DND-41 (cell line): ENCODE results near the gene GOLGA1.

Experiments
- ATAC-seq: fragments of 200-7000 bp; cut with Tn5 transposase; 3 replicates; pipeline ENCODE4 v1.9.1; 2021; ENCODE audit warnings: low read depth; ENCODE audit not compliant: insufficient read depth
- DNase-seq: peaks from one replicate; pipeline ENCODE4 v3.0.0-alpha.2; 2020
- H2AFZ ChIP-seq: 2 replicates; pipeline ENCODE4 v1.6.0; 2012; ENCODE audit warnings: low read depth, low read length
- H3K27ac ChIP-seq: 2 replicates; pipeline ENCODE4 v1.5.1; 2012; ENCODE audit warnings: low read length, inconsistent platforms
- H3K27me3 ChIP-seq: fragments of 200-600 bp; sonication (generic); 2 replicates; pipeline ENCODE4 v1.6.0; 2012; ENCODE audit warnings: low read length, mild to moderate bottlenecking, inconsistent platforms; ENCODE audit not compliant: insufficient read depth, poor library complexity
- H3K36me3 ChIP-seq: 2 replicates; pipeline ENCODE4 v1.5.1; 2012; ENCODE audit warnings: low read length, inconsistent platforms; ENCODE audit not compliant: insufficient read depth
- H3K4me1 ChIP-seq: 2 replicates; pipeline ENCODE4 v1.5.1; 2012; ENCODE audit warnings: mild to moderate bottlenecking, low read length; ENCODE audit not compliant: insufficient read depth
- H3K4me2 ChIP-seq: 2 replicates; pipeline ENCODE4 v1.6.0; 2012; ENCODE audit warnings: mild to moderate bottlenecking, moderate library complexity, low read length, inconsistent platforms; ENCODE audit not compliant: insufficient read depth
- H3K4me3 ChIP-seq, 2 experiments: fragments of 200-600 bp in 1 of 2; shearing (Covaris generic) in 1 of 2; 2 replicates each; pipeline ENCODE4 v1.5.1; 2012 to 2016; ENCODE audit warnings: inconsistent platforms in 2 of 2, low read length in 2 of 2, mild to moderate bottlenecking in 2 of 2, low read depth in 1 of 2, moderate library complexity in 1 of 2
- H3K79me2 ChIP-seq: 2 replicates; pipeline ENCODE4 v1.6.0; 2012; ENCODE audit warnings: low read length, inconsistent platforms; ENCODE audit not compliant: insufficient read depth
- H3K9ac ChIP-seq: 2 replicates; pipeline ENCODE4 v1.6.0; 2012; ENCODE audit warnings: low read depth, mild to moderate bottlenecking, inconsistent platforms, low read length, moderate library complexity
- H3K9me3 ChIP-seq: 2 replicates; pipeline ENCODE4 v1.5.1; 2012; ENCODE audit warnings: low read length, moderate library complexity, mild to moderate bottlenecking, inconsistent platforms; ENCODE audit not compliant: insufficient read depth, severe bottlenecking
- H4K20me1 ChIP-seq: 2 replicates; pipeline ENCODE4 v1.6.0; 2012; ENCODE audit warnings: low read length; ENCODE audit not compliant: insufficient read depth
- EZH2 ChIP-seq: IDR thresholded peaks from 3 replicates; pipeline ENCODE4 v1.6.1; 2012; ENCODE audit warnings: borderline replicate concordance, low read depth, mild to moderate bottlenecking, moderate library complexity, low read length, inconsistent platforms; ENCODE audit not compliant: severe bottlenecking
- TF ChIP-seq, protein P1 (sequence below): IDR thresholded peaks from 2 replicates; pipeline ENCODE4 v1.5.1; 2012; ENCODE audit warnings: borderline replicate concordance, low read length, moderate library complexity, mild to moderate bottlenecking; ENCODE audit not compliant: poor library complexity, severe bottlenecking; ENCODE audit errors: extremely low read depth

The GOLGA1 gene

DNA sequence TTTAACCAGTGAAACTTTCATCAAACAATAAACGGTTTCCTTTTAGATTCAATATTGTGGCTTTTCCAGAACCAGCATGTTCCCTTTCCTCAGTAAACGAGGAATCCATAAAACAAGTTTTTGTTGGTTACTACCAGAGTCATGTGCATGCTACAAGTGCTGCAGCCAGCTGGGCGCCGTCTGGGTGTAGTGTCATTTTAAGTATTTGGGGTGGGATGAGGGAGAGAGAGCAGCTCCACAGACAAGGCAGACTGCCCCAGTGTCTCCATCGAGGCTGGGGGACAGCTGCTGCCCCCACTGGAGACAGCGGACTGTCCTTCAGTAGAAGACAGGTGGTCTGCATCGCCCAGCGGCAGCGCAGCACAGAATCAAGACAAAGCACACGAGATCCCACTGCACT lies 61.7 kb downstream of the GOLGA1 start:
- Histone ChIP-seq H3K27ac (no peak overlapping the region), H3K9ac (no peak overlapping the region)

DNA sequence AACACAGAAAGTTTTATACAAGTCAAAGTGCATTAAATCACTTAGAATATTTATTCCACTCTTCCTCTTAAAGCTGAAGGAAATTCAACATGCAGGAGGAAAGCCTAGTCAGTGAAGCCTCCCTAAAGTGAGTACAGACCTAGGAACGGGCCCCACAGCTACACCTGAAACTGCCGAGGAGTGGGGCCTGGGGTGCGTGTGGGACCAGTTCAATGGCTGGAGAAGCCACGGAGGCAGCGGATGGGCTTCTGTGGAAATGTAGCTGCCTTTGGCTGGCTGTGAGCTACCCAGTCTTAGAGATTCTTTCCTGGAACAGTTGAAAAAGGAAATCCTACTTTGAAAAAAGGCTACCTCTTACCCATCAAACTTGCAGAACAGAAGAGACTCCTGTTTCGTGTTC lies 62.4 kb downstream of the GOLGA1 start:
- no peaks in the 10 kb centered on the region for H3K9me3 ChIP-seq
- no peaks in the 10 kb centered on the region for H3K27me3 ChIP-seq
- H3K4me2 ChIP-seq, result no peak overlapping the region
- no peak overlapping the region for H3K27ac ChIP-seq
- no peak overlapping the region for H3K9ac ChIP-seq
- H3K36me3 ChIP-seq, result peaks cover 77% of the 10 kb centered on the region
- no peak overlapping the region for H2AFZ ChIP-seq
- no peak overlapping the region for H3K4me3 ChIP-seq
- H3K79me2 ChIP-seq, result peaks cover 25% of the 10 kb centered on the region
- ATAC-seq (no peak), DNase-seq (no peak)
- H4K20me1 ChIP-seq, result peaks cover 43% of the 10 kb centered on the region
- TF ChIP-seq, protein P1, sequence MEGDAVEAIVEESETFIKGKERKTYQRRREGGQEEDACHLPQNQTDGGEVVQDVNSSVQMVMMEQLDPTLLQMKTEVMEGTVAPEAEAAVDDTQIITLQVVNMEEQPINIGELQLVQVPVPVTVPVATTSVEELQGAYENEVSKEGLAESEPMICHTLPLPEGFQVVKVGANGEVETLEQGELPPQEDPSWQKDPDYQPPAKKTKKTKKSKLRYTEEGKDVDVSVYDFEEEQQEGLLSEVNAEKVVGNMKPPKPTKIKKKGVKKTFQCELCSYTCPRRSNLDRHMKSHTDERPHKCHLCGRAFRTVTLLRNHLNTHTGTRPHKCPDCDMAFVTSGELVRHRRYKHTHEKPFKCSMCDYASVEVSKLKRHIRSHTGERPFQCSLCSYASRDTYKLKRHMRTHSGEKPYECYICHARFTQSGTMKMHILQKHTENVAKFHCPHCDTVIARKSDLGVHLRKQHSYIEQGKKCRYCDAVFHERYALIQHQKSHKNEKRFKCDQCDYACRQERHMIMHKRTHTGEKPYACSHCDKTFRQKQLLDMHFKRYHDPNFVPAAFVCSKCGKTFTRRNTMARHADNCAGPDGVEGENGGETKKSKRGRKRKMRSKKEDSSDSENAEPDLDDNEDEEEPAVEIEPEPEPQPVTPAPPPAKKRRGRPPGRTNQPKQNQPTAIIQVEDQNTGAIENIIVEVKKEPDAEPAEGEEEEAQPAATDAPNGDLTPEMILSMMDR, result no peak
- TF ChIP-seq EZH2, result no peak
- no peaks in the 10 kb centered on the region; the same call in 1 of the 2 replicates for H3K4me1 ChIP-seq

More for the DNA sequence above, 61.7 kb downstream of the GOLGA1 start:
- Histone ChIP-seq H3K27me3 (no peaks in the 10 kb centered on the region), H3K36me3 (peaks cover 69% of the 10 kb centered on the region), H2AFZ (no peak overlapping the region), H3K79me2 (peaks cover 19% of the 10 kb centered on the region; the same call in 1 of the 2 replicates), H3K9me3 (no peaks in the 10 kb centered on the region), H3K4me2 (no peak overlapping the region), H3K4me3 (no peak overlapping the region), H4K20me1 (peaks cover 37% of the 10 kb centered on the region), H3K4me1 (no peaks in the 10 kb centered on the region; the same call in 1 of the 2 replicates)
- DNase-seq (no peak), ATAC-seq (no peak)
- TF ChIP-seq, protein P1, result no peak
- no peak for TF ChIP-seq EZH2

DNA sequence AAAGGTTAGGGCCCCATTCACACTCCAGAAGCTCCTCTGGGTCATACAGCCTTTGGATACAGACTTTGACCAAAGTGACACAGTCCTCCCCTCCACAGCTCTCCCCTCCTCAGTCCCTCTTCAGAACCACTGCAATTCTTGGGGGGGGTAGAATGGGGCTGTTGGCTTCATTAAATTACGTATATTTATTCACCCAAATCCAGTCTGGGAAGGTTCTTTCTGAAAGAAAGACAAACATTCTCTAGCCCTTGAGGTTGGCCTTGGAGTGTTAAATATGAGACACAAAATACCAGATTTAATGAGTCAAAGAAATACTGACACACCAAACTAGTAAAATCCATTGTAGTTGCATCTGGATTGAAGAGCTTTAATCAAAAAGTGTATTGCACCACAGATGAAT lies 62.9 kb downstream of the GOLGA1 start:
- ATAC-seq, result no peak
- H3K4me1 ChIP-seq, result no peaks in the 10 kb centered on the region; the same call in 1 of the 2 replicates
- H2AFZ ChIP-seq, result no peak overlapping the region
- H3K9me3 ChIP-seq, result no peaks in the 10 kb centered on the region
- H4K20me1 ChIP-seq, result peaks cover 48% of the 10 kb centered on the region
- H3K9ac ChIP-seq, result no peak overlapping the region
- no peak for DNase-seq
- no peaks in the 10 kb centered on the region for H3K27me3 ChIP-seq
- H3K4me3 ChIP-seq, result no peak overlapping the region
- TF ChIP-seq, protein P1, result no peak
- no peak for TF ChIP-seq EZH2
- H3K79me2 ChIP-seq, result peaks cover 30% of the 10 kb centered on the region
- H3K4me2 ChIP-seq, result no peak overlapping the region
- peaks cover 81% of the 10 kb centered on the region for H3K36me3 ChIP-seq
- H3K27ac ChIP-seq, result no peak overlapping the region
